ENCODE results near the gene TGM5.

The TGM5 gene

DNA sequence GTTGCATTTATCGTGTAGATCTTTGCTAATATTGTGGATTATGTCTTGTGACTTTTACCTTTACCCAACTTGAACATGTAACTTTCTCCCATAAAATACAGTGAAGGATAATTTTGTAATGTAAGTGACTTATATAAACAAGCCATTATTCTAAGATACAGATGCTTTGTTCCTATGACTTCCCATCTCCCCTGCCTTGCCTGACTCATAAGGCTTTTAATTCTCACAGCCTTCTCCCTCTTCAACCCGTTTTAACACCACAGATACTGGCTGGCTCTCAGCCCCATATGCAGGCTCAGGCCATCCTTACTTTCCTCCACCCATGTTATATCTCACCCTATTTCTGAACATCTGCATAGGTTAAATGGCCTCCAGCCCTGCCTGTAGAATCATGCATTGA is 77.4 kb downstream of the TGM5 start:
- DNase-seq, result no peak

DNA sequence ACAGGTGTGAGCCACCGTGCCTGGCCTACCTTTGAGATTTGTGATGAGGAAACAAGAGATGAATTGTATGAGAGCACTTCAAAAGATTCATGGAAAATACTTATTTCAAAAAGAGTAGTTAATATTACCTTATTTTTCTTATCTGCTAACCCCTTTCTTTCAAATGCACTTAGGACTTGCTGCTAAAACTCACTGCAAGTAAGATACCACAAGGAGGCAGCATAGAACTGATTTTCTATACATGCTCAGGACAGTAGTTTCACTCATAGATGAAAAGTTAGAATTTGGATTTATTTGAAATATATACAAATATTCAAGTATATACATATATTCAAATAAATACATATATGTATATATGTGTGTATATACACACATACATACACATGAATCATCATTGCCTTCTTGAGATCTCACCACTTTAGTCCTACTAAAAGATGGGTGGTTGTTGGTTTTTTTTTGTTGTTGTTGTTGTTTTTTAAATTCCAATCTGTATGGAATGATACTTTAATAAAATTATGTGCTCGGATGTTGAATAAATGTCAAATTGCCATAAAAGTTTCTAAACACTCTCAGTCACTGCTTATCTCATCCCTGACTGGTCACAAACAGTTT is 79.1 kb downstream of the TGM5 start:
- DNase-seq, result no peak

GRCh38 chr15:43186003-43186353 is 80.8 kb downstream of the TGM5 start:
- no peak for DNase-seq

DNA sequence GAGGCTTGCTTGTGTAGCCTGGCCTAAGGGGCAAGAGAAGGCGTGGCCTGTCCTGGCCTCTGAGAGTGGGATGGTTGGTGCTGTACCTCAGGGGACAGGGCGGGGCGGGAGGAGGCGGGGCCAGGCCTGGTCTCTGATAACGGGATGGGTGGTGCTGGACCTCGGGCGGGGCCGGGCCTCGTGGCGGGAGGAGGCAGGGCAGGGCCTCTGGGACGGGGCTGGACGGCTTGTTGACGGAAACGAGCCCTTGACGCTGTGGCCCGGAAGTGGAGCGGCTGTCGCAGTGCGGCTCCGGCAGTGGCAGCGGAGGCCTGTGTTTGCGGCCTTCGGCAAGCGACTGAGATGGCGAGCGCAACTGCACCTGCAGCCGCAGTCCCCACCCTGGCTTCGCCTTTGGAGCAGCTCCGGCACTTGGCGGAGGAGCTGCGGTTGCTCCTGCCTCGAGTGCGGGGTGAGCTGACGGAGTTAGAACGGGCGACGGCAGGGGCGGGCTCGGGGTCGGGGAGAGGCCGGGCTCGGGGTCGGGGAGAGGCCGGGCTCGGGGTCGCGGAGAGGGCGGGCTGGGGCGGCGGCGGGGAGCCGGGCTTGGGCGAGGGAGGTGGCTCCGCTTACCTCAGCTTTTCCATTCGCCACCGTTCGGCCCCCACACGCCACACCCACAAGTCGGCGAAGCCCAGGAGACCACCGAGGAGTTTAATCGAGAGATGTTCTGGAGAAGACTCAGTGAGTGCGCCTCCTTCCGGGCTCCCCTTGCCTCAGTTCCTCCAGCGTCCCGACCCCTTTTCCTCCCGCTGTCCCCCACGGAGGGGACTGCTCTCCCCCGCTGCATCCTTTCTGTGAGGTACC is 81.3 kb downstream of the TGM5 start, which contains the start of gene CCNDBP1:
Gene CCNDBP1 (plus strand): TSS at position 247 of the 846 bp plus-strand sequence. CDS start 96 bp downstream, at position 343.
- peak; percentile 79 for DNase-seq

GRCh38 chr15:43184407-43185124 is 82.2 kb downstream of the TGM5 start:
- no peak for DNase-seq

DNA sequence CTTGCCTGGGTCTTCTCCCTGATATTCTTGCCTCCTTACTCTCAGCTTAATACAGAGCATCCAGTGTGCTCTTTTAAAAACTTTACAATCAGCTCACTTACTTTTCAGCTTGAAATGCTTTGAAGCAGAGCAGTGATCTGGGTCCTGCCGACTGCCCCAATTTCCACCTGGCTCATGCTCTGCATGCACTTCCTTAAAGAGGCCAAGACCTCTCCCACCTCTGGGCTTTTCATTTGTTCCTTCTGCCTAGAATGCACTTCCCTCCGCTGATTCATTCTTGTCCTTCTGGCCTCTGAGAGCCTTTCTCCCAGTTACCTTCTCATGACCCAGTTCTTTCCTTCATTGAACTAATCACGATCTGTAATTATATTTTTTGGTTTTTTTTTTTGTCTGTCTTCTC is 83.5 kb downstream of the TGM5 start:
- DNase-seq, result no peak

Measured in activated CD4-positive, alpha-beta T cell treated with anti-CD3 and anti-CD28 coated beads, Interleukin-2, amount 50 U/mL, for 1 hour (primary cell).